ENCODE data around the gene WWOX. TPM values are rescaled to one million over a fixed set of nuclear protein-coding genes. Genes with fewer than 3 reads are reported as not detected.

Gene WWOX
- total and polyA plus RNA-seq, 2 of the 4 experiments (the other 2 are of a cell fraction), result 2.7 to 5.4 TPM

- Histone ChIP-seq H3K56ac (ENCODE audit: extremely low read depth, insufficient read depth, low read length) (no peak overlapping the region), H2AK5ac (ENCODE audit: low read depth, low read length) (no peak overlapping the region), H3K36me3 (ENCODE audit: control insufficient read depth, insufficient read depth, low read length) (no peaks in the 10 kb centered on the region), H3K27ac (ENCODE audit: insufficient read depth, low read length) (no peak overlapping the region), H2BK120ac (ENCODE audit: low read depth, low read length) (no peak overlapping the region), H3K4me1 (ENCODE audit: control insufficient read depth, insufficient read depth, low read length) (no peaks in the 10 kb centered on the region), H2BK5ac (ENCODE audit: low read depth, low read length, poor library complexity, severe bottlenecking) (no peak overlapping the region), H3K4ac (ENCODE audit: low read depth, low read length) (no peak overlapping the region), H3K18ac (ENCODE audit: low read depth, low read length) (no peak overlapping the region), H4K5ac (ENCODE audit: low read depth, low read length) (no peak overlapping the region), H2BK20ac (ENCODE audit: low read depth, low read length) (no peak overlapping the region), H4K8ac (ENCODE audit: low read depth in 2 of 2, low read length in 2 of 2) (no peak overlapping the region), H3K9me3 (ENCODE audit: control insufficient read depth, insufficient read depth, low read length) (peaks cover 38% of the 10 kb centered on the region), H3K4me2 (ENCODE audit: low read depth, low read length) (no peak overlapping the region), H3K9ac (ENCODE audit: low read depth, low read length) (no peak overlapping the region), H3K9me1 (ENCODE audit: insufficient read depth, low read length) (no peaks in the 10 kb centered on the region), H3K14ac (replicated peaks; ENCODE audit: low read depth, low read length) (no peak overlapping the region), H3K4me3 (ENCODE audit: insufficient read depth, low read depth, low read length) (no peak overlapping the region), H3K79me1 (ENCODE audit: low read depth in 1 of 2, low read length in 2 of 2) (no peaks in the 10 kb centered on the region), H3K23ac (ENCODE audit: low read depth, low read length) (no peak overlapping the region), H2AFZ (replicated peaks; ENCODE audit: low read length, poor library complexity) (no peak overlapping the region), H4K91ac (ENCODE audit: insufficient read depth, low read depth, low read length) (no peak overlapping the region), H3K27me3 (ENCODE audit: control insufficient read depth, insufficient read depth, low read length) (no peaks in the 10 kb centered on the region), H4K20me1 (ENCODE audit: insufficient read depth, low read length) (no peaks in the 10 kb centered on the region), H2BK15ac (ENCODE audit: low read depth, low read length) (no peak overlapping the region), H2AK9ac (replicated peaks; ENCODE audit: low read depth, low read length, poor library complexity) (no peak overlapping the region)
- DNase-seq (no peak), ATAC-seq (ENCODE audit: low read depth) (no peak)
- ChIA-PET CTCF (no interaction called here), POLR2A (ENCODE audit: unreplicated experiment) (no interaction called here)
- intact Hi-C loops (cut with micrococcal nuclease) (no loop called here), in situ Hi-C loops (cut with MboI; ENCODE audit: low sequenced_read_pairs) (no loop called here), dilution Hi-C loops (cut with HindIII; ENCODE audit: low sequenced_read_pairs, unreplicated experiment) (no loop called here)
- no CpG with 5 or more reads among the region's 1 CpG for WGBS, 2 experiments (ENCODE audit: extremely low coverage in 2 of 2, insufficient read length in 1 of 2)
- TF ChIP-seq MAFK (IDR thresholded peaks at IDR 0.05; ENCODE audit: low read depth, low read length), result no peak
- no TSS peak for BruUV-seq (replicated peaks)
These were observed 729.8 kb downstream of the WWOX start for GRCh38 chr16:78829280-78829679.
